Measurements from ENCODE around the gene GALNT18.

The GALNT18 gene

DNA sequence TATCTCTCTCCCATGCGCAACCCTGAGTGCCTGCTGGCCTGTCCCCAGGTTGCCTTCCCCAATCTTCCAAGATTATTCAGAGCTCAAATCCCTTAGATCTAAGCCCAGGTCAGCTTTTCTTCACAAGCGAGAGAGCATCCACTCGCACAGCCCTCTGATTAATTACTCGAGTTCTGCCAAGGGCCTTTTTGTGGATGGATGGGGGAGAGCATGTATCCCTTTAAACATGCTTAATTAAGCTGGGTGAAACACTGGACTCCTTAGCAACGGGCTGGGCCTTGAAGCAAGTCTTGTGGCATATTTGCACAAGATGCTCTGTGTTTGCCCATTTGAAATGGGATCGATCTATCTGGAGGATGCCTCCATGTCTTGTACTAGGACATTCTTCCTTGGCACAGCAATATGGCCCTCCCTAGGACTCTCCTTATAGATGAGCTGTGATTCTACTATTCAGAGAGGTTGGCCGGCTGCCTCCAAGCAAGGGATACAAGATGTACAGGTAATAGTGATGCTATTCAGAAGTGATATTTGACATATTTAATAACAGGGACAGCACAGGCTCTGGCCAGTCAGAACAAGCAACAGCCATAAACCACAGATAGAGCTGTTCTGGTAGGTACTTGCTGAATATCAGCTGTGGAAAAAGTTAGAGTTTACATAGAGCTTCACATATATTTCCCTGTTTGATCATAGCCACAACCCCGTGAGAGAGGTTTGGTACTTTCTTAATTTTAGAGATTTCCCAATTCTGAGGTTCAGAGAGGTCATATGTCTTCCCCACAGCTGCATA, 394.3 kb downstream of the GALNT18 start:
- DNase-seq: peak; percentile 62

Measured in MV-4-11 (cell line).